ENCODE data around the gene RLF.

Gene RLF

DNA sequence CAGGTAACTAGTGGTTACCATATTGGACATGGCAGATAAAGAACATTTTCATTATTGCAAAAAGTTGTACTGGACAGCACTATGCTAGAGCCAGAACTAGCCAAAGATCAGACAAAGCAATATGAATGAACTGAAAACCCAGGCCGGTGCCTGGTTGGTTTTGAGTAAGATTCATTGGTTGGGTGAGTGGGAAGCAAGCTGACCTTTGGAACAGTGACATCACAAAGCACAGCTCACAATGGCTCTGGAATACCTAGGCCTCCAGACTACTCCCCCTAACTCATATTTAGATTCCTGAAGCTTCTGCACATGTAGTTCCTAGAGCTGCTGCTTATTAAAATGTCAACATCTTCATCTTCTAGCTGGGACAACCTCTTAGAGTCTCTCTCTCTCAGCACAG is 86.5 kb downstream of the RLF start, which contains the start of gene TMCO2:
TSS of gene TMCO2 (plus strand) at position 283 of the 400 bp plus-strand sequence. CDS start at position 340, 57 bp downstream.
- no peak for DNase-seq (ENCODE audit: low read depth)
- TF ChIP-seq, protein P1, sequence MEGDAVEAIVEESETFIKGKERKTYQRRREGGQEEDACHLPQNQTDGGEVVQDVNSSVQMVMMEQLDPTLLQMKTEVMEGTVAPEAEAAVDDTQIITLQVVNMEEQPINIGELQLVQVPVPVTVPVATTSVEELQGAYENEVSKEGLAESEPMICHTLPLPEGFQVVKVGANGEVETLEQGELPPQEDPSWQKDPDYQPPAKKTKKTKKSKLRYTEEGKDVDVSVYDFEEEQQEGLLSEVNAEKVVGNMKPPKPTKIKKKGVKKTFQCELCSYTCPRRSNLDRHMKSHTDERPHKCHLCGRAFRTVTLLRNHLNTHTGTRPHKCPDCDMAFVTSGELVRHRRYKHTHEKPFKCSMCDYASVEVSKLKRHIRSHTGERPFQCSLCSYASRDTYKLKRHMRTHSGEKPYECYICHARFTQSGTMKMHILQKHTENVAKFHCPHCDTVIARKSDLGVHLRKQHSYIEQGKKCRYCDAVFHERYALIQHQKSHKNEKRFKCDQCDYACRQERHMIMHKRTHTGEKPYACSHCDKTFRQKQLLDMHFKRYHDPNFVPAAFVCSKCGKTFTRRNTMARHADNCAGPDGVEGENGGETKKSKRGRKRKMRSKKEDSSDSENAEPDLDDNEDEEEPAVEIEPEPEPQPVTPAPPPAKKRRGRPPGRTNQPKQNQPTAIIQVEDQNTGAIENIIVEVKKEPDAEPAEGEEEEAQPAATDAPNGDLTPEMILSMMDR (IDR thresholded peaks at IDR 0.05; ENCODE audit: control insufficient read depth, extremely low read depth, insufficient read depth): no peak

DNA sequence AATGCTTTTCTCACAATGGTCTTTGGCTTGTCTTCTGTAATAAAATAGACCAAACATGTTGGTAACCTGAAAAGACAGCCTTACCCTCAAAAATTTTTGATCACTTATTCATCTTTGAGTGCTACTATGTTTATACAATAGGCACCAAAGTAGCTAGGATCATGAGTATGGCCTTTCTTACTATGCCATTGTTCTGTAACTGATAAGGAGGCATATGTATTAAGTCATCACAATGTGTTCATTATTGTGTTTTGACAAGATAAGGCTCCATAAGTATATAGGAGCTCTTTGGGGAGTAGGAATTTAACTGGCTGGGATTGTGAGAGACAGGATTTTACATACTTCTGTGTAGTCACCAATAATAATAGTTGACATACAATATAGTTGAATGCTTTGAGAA is 87.2 kb downstream of the RLF start:
- no peak for DNase-seq (ENCODE audit: low read depth)
- TF ChIP-seq, protein P1 (IDR thresholded peaks at IDR 0.05; ENCODE audit: control insufficient read depth, extremely low read depth, insufficient read depth): no peak
- no peak overlapping the region for H3K4me3 ChIP-seq (ENCODE audit: low read depth, low read length)

More for the DNA sequence above, 86.5 kb downstream of the RLF start, which contains the start of gene TMCO2:
- H3K4me3 ChIP-seq (ENCODE audit: low read depth, low read length): no peak within 1 kb of the TSS

DNA sequence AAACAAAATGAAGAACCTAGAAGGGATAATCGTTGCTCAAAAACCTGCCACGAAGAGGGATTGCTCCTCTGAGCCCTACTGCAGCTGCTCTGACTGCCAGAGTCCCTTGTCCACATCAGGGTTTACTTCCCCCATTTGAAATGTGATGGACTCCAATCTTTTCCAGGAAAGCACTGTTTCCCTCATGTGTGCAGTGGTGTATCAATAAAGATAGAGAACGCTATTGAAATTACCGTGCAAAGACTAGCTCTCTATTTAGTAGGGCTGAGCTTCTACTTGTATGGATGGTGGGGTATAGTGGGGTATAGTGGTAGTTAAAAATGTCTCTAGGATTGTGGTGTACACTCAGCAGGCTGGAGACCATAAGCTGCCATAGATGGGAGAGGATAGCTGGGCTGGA is 90.3 kb downstream of the RLF start:
- TF ChIP-seq, protein P1 (IDR thresholded peaks at IDR 0.05; ENCODE audit: control insufficient read depth, extremely low read depth, insufficient read depth): no peak
- H3K4me3 ChIP-seq (ENCODE audit: low read depth, low read length): no peak overlapping the region
- DNase-seq (ENCODE audit: low read depth): no peak

DNA sequence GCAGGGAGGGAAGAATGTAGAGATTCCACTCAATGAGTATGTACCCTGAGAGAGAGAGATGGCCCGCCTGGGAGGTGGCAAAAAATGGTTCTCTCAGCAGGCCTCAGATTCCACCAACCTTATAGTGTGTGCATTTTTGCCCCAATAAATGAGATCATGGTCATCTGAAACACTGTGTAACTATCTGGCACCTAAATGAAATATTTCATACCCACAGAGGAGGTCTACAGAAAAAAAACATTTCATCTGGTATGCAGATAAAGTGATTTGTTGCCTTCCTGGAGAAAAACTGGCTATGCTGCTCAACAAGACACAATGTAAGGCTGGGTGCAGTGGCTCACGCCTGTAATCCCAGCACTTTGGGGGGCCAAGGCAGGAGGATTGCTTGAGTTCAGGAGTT is 91.4 kb downstream of the RLF start:
- H3K4me3 ChIP-seq (ENCODE audit: low read depth, low read length): no peak overlapping the region
- TF ChIP-seq, protein P1 (IDR thresholded peaks at IDR 0.05; ENCODE audit: control insufficient read depth, extremely low read depth, insufficient read depth): no peak
- no peak for DNase-seq (ENCODE audit: low read depth)

DNA sequence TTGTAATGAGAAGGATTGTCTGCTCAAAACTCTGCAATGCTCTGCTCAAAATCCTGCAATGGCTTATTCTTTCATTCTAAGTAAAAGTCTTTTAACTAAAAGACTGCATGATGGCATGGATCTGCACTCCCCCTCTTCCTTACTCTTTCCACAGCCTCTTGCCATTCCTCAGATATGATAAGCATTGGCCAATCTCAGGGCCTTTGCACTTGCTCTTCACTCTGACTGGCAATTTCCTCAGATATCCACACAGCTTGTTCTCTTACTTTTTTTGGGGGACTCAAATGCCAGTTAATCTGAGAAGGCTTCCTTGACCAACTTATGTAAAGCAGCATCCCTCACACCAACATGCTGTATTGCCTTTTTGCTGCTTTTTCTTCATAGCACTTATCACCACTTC is 94.0 kb downstream of the RLF start:
- TF ChIP-seq, protein P1 (IDR thresholded peaks at IDR 0.05; ENCODE audit: control insufficient read depth, extremely low read depth, insufficient read depth): no peak
- DNase-seq (ENCODE audit: low read depth): no peak
- no peak overlapping the region for H3K4me3 ChIP-seq (ENCODE audit: low read depth, low read length)

DNA sequence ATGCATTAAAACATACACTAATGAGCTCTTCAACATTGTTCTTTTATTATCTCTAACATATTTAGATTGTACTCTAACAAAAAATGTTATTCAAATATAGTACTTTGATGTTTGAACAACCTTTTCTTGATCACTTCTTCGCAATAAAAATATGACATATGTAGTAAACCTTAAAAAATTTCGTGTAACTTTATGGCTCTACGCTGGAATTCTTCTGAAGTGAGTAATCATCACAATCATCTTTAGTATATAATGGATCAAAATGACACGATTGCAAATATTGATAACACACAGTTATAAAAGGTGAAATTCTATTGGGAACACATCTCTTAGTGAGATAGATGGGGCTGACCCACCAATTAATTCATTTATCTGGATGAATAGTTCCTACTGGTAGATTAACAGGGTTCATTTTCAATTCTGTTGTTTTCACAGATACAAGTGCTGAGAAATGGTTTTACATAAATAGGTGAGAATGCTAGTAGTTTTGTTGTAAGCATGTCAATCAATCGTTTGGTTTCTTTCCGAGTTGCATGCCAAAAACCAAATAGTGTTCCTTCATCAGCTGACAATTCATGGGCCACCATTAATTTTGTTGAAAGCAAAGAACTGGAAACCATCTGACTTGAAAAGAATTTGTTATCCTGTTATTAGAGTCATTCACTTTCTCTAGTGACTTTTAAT is 95.4 kb downstream of the RLF start:
- H3K4me3 ChIP-seq (ENCODE audit: low read depth, low read length): peak overlapping the region; percentile 100
- TF ChIP-seq, protein P1 (IDR thresholded peaks at IDR 0.05; ENCODE audit: control insufficient read depth, extremely low read depth, insufficient read depth): no peak
- DNase-seq (ENCODE audit: low read depth): no peak

DNA sequence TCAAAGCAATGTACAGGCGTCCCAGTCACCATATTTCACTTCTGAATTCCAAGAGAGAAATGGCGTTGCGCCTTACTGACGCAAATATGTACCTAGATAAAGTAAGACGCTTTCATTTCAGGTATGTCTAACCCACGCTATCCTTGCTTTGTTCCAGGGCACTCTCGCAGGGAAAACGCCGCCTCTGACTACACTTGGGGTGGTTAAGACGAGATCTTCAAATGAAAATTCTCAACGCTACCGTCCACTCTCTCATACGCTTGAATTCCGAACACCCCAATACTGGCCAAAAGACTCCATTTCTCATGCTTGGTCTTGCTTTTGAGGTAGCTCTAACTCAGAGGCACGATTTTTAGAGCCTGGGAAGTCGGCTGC is 96.1 kb downstream of the RLF start:
- peak; percentile 23 for DNase-seq (ENCODE audit: low read depth)
- TF ChIP-seq, protein P1 (IDR thresholded peaks at IDR 0.05; ENCODE audit: control insufficient read depth, extremely low read depth, insufficient read depth): no peak
- peak overlapping the region; percentile 100 for H3K4me3 ChIP-seq (ENCODE audit: low read depth, low read length)

Data from LNCaP clone FGC (cell line).